HepG2 (cell line): ENCODE results near the gene FUT1. TPM values are rescaled to one million over a fixed set of nuclear protein-coding genes. Genes with fewer than 3 reads are reported as not detected.

Experiments used
- EEA1 ChIP-seq: sonication (generic); formaldehyde crosslinking; IDR thresholded peaks from 2 replicates; pipeline ENCODE4 v1.5.1; 2020; ENCODE audit warnings: mild to moderate bottlenecking, missing genetic modification reagents, borderline replicate concordance
- HES4 ChIP-seq: sonication (generic); formaldehyde crosslinking; IDR thresholded peaks from 2 replicates; pipeline ENCODE4 v1.9.0; 2021; ENCODE audit warnings: mild to moderate bottlenecking, missing genetic modification reagents, borderline replicate concordance
- HNRNPK ChIP-seq: fragments of 200-400 bp; formaldehyde crosslinking; IDR thresholded peaks from 2 replicates; pipeline ENCODE4 v1.6.1; 2018; ENCODE audit warnings: low read length, low read depth, moderate library complexity, mild to moderate bottlenecking; ENCODE audit not compliant: poor library complexity, severe bottlenecking
- IRF1 ChIP-seq: sonication (generic); formaldehyde crosslinking; IDR thresholded peaks from 2 replicates; pipeline ENCODE4 v1.4.0; 2020; ENCODE audit warnings: low read depth, mild to moderate bottlenecking, missing genetic modification reagents
- ISL2 ChIP-seq: sonication (generic); formaldehyde crosslinking; IDR thresholded peaks from 2 replicates; pipeline ENCODE4 v1.5.0; 2020; ENCODE audit warnings: missing genetic modification reagents
- KDM5A ChIP-seq: fragments of 200-600 bp; sonication (generic); IDR thresholded peaks from 2 replicates; pipeline ENCODE4 v1.7.0; 2018; ENCODE audit warnings: antibody characterized with exemption, mild to moderate bottlenecking, low read length, borderline replicate concordance
- LBX2 ChIP-seq: sonication (generic); formaldehyde crosslinking; IDR thresholded peaks from 2 replicates; pipeline ENCODE4 v1.5.0; 2020; ENCODE audit warnings: missing genetic modification reagents, mild to moderate bottlenecking, borderline replicate concordance
- MED1 ChIP-seq: sonication (generic); formaldehyde crosslinking; IDR thresholded peaks from 2 replicates; pipeline ENCODE4 v1.4.0; 2020; ENCODE audit warnings: missing genetic modification reagents
- MTA3 ChIP-seq: sonication (generic); formaldehyde crosslinking; IDR thresholded peaks from 2 replicates; pipeline ENCODE4 v1.4.0; 2020; ENCODE audit warnings: missing genetic modification reagents
- NCOR1 ChIP-seq: fragments of 200-600 bp; sonication (generic); IDR thresholded peaks from 2 replicates; pipeline ENCODE4 v1.7.0; 2017; ENCODE audit warnings: antibody characterized with exemption, low read length, borderline replicate concordance
- NR2F1 ChIP-seq, 2 experiments: fragments of 450-650 bp in 1 of 2; formaldehyde crosslinking in 1 of 2; IDR thresholded peaks; 2 replicates each; pipeline versions ENCODE4 v1.5.0 to v1.6.1; 2016 to 2020; ENCODE audit warnings: mild to moderate bottlenecking in 1 of 2, missing compliant biosample characterization in 1 of 2, missing genetic modification reagents in 1 of 2, moderate library complexity in 1 of 2
- ONECUT2 ChIP-seq: sonication (generic); formaldehyde crosslinking; IDR thresholded peaks from 2 replicates; pipeline ENCODE4 v1.4.0; 2020; ENCODE audit warnings: missing genetic modification reagents
- PAX8 ChIP-seq: sonication (generic); formaldehyde crosslinking; IDR thresholded peaks from 2 replicates; pipeline ENCODE4 v1.8.0; 2022; ENCODE audit warnings: mild to moderate bottlenecking, missing genetic modification reagents, borderline replicate concordance
- SALL1 ChIP-seq: sonication (generic); formaldehyde crosslinking; IDR thresholded peaks from 2 replicates; pipeline ENCODE4 v1.8.0; 2022; ENCODE audit warnings: mild to moderate bottlenecking, missing genetic modification reagents
- ZNF143 ChIP-seq: sonication (generic); formaldehyde crosslinking; IDR thresholded peaks from 2 replicates; pipeline ENCODE4 v1.4.0; 2020; ENCODE audit warnings: missing genetic modification reagents
- ZNF263 ChIP-seq: sonication (generic); formaldehyde crosslinking; IDR thresholded peaks from 2 replicates; pipeline ENCODE4 v1.4.0; 2020; ENCODE audit warnings: missing genetic modification reagents
- ZNF317 ChIP-seq: sonication (generic); formaldehyde crosslinking; IDR thresholded peaks from 2 replicates; pipeline ENCODE4 v1.5.0; 2020; ENCODE audit warnings: mild to moderate bottlenecking, missing genetic modification reagents
- ZNF34 ChIP-seq: sonication (generic); formaldehyde crosslinking; IDR thresholded peaks from 2 replicates; pipeline ENCODE4 v1.4.0; 2020; ENCODE audit warnings: mild to moderate bottlenecking, missing genetic modification reagents, borderline replicate concordance
- ZNF567 ChIP-seq: sonication (generic); formaldehyde crosslinking; IDR thresholded peaks from 2 replicates; pipeline ENCODE4 v1.8.1; 2023; ENCODE audit warnings: mild to moderate bottlenecking, missing genetic modification reagents, borderline replicate concordance
- ZNF619 ChIP-seq: sonication (generic); formaldehyde crosslinking; IDR thresholded peaks from 2 replicates; pipeline ENCODE4 v1.4.0; 2020; ENCODE audit warnings: mild to moderate bottlenecking, missing genetic modification reagents
- ZNF747 ChIP-seq: sonication (generic); formaldehyde crosslinking; IDR thresholded peaks from 2 replicates; pipeline ENCODE4 v1.8.1; 2023; ENCODE audit warnings: missing genetic modification reagents, mild to moderate bottlenecking, borderline replicate concordance
- ZNF780A ChIP-seq: sonication (generic); formaldehyde crosslinking; IDR thresholded peaks from 2 replicates; pipeline ENCODE4 v1.8.0; 2022; ENCODE audit warnings: mild to moderate bottlenecking, missing genetic modification reagents, moderate library complexity
- polyA plus RNA-seq, 8 experiments: library from polyadenylated mRNA; depleted of rRNA in 3 of 8; stranded (reverse) in 7 of 8; unstranded in 1 of 8; fragments of >200 nt; fragmentation: Illumina TruSeq in 4 of 8; extraction: Trizol in 4 of 8; gene quantifications; 2 replicates each; pipeline versions ENCODE4 v1.2.1 to v1.2.3, GENCODE V29; 2011 to 2016; ENCODE audit warnings: low read depth in 4 of 8, missing spikeins in 1 of 8, mixed read lengths in 1 of 8; ENCODE audit not compliant: insufficient read depth in 1 of 8
- total RNA-seq, 5 experiments: library from RNA; depleted of rRNA; stranded (reverse); fragments of >200 nt; fragmentation: Illumina TruSeq; extraction: Trizol; gene quantifications; 2 replicates each; pipeline ENCODE4 v1.2.3, GENCODE V29; 2016; ENCODE audit warnings: low read depth in 1 of 5
- TF ChIP-seq, protein P1 (sequence below): sonication (generic); formaldehyde crosslinking; IDR thresholded peaks from 2 replicates; pipeline ENCODE4 v1.5.0; 2020; ENCODE audit warnings: missing genetic modification reagents
- TF ChIP-seq, protein P2 (sequence below): sonication (generic); formaldehyde crosslinking; IDR thresholded peaks from 2 replicates; pipeline ENCODE4 v1.4.0; 2020; ENCODE audit warnings: missing genetic modification reagents
- TF ChIP-seq, protein P3 (sequence below): IDR thresholded peaks from 2 replicates; pipeline ENCODE4 v1.6.1; 2012; ENCODE audit warnings: inconsistent platforms

FUT1 gene
- total and polyA plus RNA-seq, 2 of the 13 experiments (the other 11 are each of a cell fraction or from before 2014, with no cell fraction given) = 0.07 to 1.1 TPM

DNA sequence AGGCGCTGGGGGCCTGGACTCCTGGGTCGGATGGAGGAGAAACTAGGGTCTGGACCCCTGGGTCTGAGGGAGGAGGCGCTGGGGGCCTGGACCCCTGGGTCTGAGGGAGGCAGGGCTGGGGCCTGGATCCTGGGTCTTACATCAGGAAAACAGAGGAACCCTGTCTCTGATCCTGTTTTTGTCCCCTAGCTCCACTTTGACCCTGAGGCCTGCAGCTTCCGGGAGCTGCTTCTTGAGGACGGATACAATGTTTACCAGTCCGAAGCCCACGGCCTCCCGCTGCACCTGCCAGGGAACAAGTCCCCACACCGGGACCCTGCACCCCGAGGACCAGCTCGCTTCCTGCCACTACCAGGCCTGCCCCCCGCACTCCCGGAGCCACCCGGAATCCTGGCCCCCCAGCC, 5.3 kb upstream of the FUT1 start (continued):
- TF ChIP-seq ZNF34 (CRISPR knock-in tag) = no peak
- no peak for TF ChIP-seq MTA3 (CRISPR knock-in tag)
- TF ChIP-seq IRF1 (CRISPR knock-in tag) = no peak
- no peak for TF ChIP-seq ONECUT2 (CRISPR knock-in tag)
- TF ChIP-seq, protein P1, sequence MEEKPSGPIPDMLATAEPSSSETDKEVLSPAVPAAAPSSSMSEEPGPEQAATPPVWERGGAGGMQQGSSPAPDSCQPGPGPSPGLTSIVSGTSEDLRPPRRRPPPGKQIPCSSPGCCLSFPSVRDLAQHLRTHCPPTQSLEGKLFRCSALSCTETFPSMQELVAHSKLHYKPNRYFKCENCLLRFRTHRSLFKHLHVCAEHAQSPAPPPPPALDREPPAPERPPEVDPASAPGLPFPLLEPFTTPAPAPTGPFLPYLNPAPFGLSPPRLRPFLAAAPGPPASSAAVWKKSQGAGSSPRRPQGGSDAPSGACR (CRISPR knock-in tag) = no peak
- TF ChIP-seq PAX8 (CRISPR knock-in tag) = no peak
- TF ChIP-seq MED1 (CRISPR knock-in tag) = peak; percentile 81
- no peak for TF ChIP-seq LBX2 (CRISPR knock-in tag)
- TF ChIP-seq KDM5A = no peak
- no peak for TF ChIP-seq ZNF747 (CRISPR knock-in tag)
- peak; percentile 79 for TF ChIP-seq SALL1
- 0 out of 4 replicates have a peak, but pooled peaks of 1 of the 2 experiments have one; percentile 35 for TF ChIP-seq NR2F1 (CRISPR knock-in tag; IDR thresholded peaks at IDR 0.05)
- no peak for TF ChIP-seq HNRNPK
- no peak for TF ChIP-seq NCOR1
- TF ChIP-seq ZNF317 = 0 out of 2 replicates have a peak, but pooled peaks have one; percentile 49
- TF ChIP-seq, protein P2, sequence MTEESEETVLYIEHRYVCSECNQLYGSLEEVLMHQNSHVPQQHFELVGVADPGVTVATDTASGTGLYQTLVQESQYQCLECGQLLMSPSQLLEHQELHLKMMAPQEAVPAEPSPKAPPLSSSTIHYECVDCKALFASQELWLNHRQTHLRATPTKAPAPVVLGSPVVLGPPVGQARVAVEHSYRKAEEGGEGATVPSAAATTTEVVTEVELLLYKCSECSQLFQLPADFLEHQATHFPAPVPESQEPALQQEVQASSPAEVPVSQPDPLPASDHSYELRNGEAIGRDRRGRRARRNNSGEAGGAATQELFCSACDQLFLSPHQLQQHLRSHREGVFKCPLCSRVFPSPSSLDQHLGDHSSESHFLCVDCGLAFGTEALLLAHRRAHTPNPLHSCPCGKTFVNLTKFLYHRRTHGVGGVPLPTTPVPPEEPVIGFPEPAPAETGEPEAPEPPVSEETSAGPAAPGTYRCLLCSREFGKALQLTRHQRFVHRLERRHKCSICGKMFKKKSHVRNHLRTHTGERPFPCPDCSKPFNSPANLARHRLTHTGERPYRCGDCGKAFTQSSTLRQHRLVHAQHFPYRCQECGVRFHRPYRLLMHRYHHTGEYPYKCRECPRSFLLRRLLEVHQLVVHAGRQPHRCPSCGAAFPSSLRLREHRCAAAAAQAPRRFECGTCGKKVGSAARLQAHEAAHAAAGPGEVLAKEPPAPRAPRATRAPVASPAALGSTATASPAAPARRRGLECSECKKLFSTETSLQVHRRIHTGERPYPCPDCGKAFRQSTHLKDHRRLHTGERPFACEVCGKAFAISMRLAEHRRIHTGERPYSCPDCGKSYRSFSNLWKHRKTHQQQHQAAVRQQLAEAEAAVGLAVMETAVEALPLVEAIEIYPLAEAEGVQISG = 0 out of 2 replicates have a peak, but pooled peaks have one; percentile 29
- TF ChIP-seq EEA1 (CRISPR knock-in tag) = no peak
- no peak for TF ChIP-seq ZNF567 (CRISPR knock-in tag)
- TF ChIP-seq ZNF143 = no peak
- TF ChIP-seq, protein P3, sequence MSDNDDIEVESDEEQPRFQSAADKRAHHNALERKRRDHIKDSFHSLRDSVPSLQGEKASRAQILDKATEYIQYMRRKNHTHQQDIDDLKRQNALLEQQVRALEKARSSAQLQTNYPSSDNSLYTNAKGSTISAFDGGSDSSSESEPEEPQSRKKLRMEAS = peak; percentile 72
- no peak for TF ChIP-seq ZNF619 (CRISPR knock-in tag)
- no peak for TF ChIP-seq ZNF780A (CRISPR knock-in tag)
- peak; percentile 30; the same call in 1 of the 2 replicates for TF ChIP-seq ZNF263 (CRISPR knock-in tag)
- no peak for TF ChIP-seq HES4 (CRISPR knock-in tag)
- no peak for TF ChIP-seq ISL2 (CRISPR knock-in tag)
